ENCODE measurements around the gene OSBPL10. TPM values are rescaled to one million over a fixed set of nuclear protein-coding genes. Genes with fewer than 3 reads are reported as not detected.

Gene OSBPL10
- total and polyA plus RNA-seq, 2 of the 8 experiments (the other 6 are each of a cell fraction or from before 2014, with no cell fraction given) = 26.2 to 86.7 TPM

DNA sequence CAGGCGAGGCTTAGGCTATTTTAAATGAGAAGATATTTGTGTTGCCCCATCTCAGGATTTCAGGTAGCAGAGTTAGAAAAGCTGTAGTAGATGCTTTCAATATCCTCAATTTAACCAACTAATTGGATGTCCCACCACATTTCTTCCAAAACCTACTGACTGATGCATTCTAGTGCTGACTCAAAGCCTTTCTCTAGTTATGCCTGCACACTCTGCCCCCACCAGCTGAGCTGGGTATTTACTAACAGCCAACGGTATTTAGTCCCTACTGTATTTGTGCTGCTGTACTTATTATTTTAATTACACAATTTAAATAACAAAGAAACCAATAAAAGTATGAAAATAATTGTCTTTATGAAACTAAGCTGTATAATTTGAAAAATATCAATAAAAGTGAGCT lies 139.5 kb downstream of the OSBPL10 start:
- no peak overlapping the region for H2AFZ ChIP-seq (ENCODE audit: low read length)
- TF ChIP-seq HDAC6 (IDR thresholded peaks at IDR 0.05; ENCODE audit: low read depth, low read length) (no peak), TBP (IDR thresholded peaks at IDR 0.05; ENCODE audit: low read depth, low read length) (no peak), KDM5A (IDR thresholded peaks at IDR 0.05; ENCODE audit: low read length) (no peak), SP2 (IDR thresholded peaks at IDR 0.05; ENCODE audit: low read length) (no peak), RNF2 (IDR thresholded peaks at IDR 0.05; ENCODE audit: borderline replicate concordance, low read depth, low read length, missing control alignments, poor library complexity, severe bottlenecking) (no peak), EP300 (IDR thresholded peaks at IDR 0.05; ENCODE audit: borderline replicate concordance in 1 of 2, low read depth in 2 of 2, low read length in 2 of 2) (no peak), NANOG (IDR thresholded peaks at IDR 0.05; ENCODE audit: insufficient read depth, low read depth, low read length, poor library complexity, severe bottlenecking) (no peak), YY1 (IDR thresholded peaks at IDR 0.05; ENCODE audit: low read depth, low read length) (no peak), TCF12 (IDR thresholded peaks at IDR 0.05; ENCODE audit: low read depth, low read length) (no peak), EZH2 (IDR thresholded peaks at IDR 0.05; ENCODE audit: low read depth, low read length, severe bottlenecking) (no peak), SIX5 (IDR thresholded peaks at IDR 0.05; ENCODE audit: low read depth, low read length) (no peak), HDAC2 (IDR thresholded peaks at IDR 0.05; ENCODE audit: borderline replicate concordance in 1 of 2, low read depth in 2 of 2, low read length in 2 of 2) (no peak), SP1 (IDR thresholded peaks at IDR 0.05; ENCODE audit: low read depth, low read length) (no peak), POLR2A (IDR thresholded peaks at IDR 0.05; ENCODE audit: control extremely low read depth in 1 of 2, low read depth in 2 of 2, low read length in 2 of 2) (no peak)

More for the DNA sequence above, 139.5 kb downstream of the OSBPL10 start:
- WGBS, 2 experiments (ENCODE audit: extremely low coverage in 1 of 2, insufficient coverage in 1 of 2, insufficient read length in 1 of 2, insufficient replicate concordance in 2 of 2, low coverage in 1 of 2, low lambda C conversion rate in 2 of 2, missing lambda C conversion rate in 1 of 2) = 67% methylated on average over 2 of the region's 2 CpGs; no CpG with 5 or more reads in 1 of the 2 experiments
- no peaks in the 10 kb centered on the region for H3K9me3 ChIP-seq (ENCODE audit: insufficient read depth in 2 of 2, low read depth in 1 of 2, low read length in 1 of 2)
- peaks cover 6 to 19% (median 14%) of the 10 kb centered on the region in 4 experiments for H3K4me1 ChIP-seq (replicated peaks in 1 of 4; ENCODE audit: control insufficient read depth in 3 of 4, insufficient read depth in 4 of 4, low read length in 3 of 4)
- H3K79me2 ChIP-seq (ENCODE audit: control insufficient read depth in 1 of 2, insufficient read depth in 2 of 2, low read length in 2 of 2) = peaks cover 4 to 80% of the 10 kb centered on the region in 2 experiments; a peak in 3 of 4 replicates
- no peak overlapping the region for H3K23ac ChIP-seq (ENCODE audit: insufficient read length)
- no peak overlapping the region for H2BK12ac ChIP-seq (ENCODE audit: low read depth, low read length)
- H2BK20ac ChIP-seq (ENCODE audit: low read length) = no peak overlapping the region
- peaks cover 5% of the 10 kb centered on the region; the same call in 1 of the 2 replicates for H3K79me1 ChIP-seq (ENCODE audit: low read depth, low read length)
- no peak overlapping the region for H3K14ac ChIP-seq (ENCODE audit: insufficient read length)
- H3K27ac ChIP-seq (ENCODE audit: low read depth, low read length) = no peak overlapping the region
- no peak overlapping the region for H3K4ac ChIP-seq (replicated peaks; ENCODE audit: insufficient read length, low read depth, low read length)
- H3K18ac ChIP-seq (ENCODE audit: extremely low read depth, low read length) = no peak overlapping the region
- H3K4me3 ChIP-seq (ENCODE audit: extremely low read depth in 1 of 4, insufficient read depth in 2 of 4, low read depth in 3 of 4, low read length in 4 of 4) = no peak overlapping the region
- CTCF ChIA-PET (ENCODE audit: partially characterized antibody) = interaction anchor here (0.7 to 1.3 kb wide), 2 partner anchors 8 to 303 kb away, joined by 3 read pairs; no protein-coding TSS in a partner anchor
- H2AK5ac ChIP-seq (ENCODE audit: low read depth, low read length) = no peak overlapping the region
- no peak overlapping the region for H4K91ac ChIP-seq (replicated peaks; ENCODE audit: insufficient read length, low read length)
- DNase-seq (ENCODE audit: low read depth in 1 of 2, low spot score in 2 of 2) = no peak
- H3K9ac ChIP-seq (replicated peaks in 1 of 4; ENCODE audit: extremely low read depth in 1 of 4, low read depth in 3 of 4, low read length in 3 of 4) = no peak overlapping the region
- H4K20me1 ChIP-seq (replicated peaks in 1 of 2; ENCODE audit: control insufficient read depth in 1 of 2, insufficient read depth in 2 of 2, low read length in 2 of 2) = no peaks in the 10 kb centered on the region
- no peaks in the 10 kb centered on the region for H3K27me3 ChIP-seq (replicated peaks in 1 of 4; ENCODE audit: control insufficient read depth in 3 of 4, extremely low read depth in 1 of 4, insufficient read depth in 3 of 4, low read length in 3 of 4)
- no peak overlapping the region for H4K8ac ChIP-seq (ENCODE audit: extremely low read depth, insufficient read depth, low read length)
- no peak overlapping the region for H3K4me2 ChIP-seq (ENCODE audit: insufficient read depth in 1 of 2, low read depth in 2 of 2, low read length in 2 of 2)
- H3K56ac ChIP-seq (replicated peaks; ENCODE audit: insufficient read length, low read depth, low read length) = no peak overlapping the region
- no peak overlapping the region for H2BK120ac ChIP-seq (replicated peaks; ENCODE audit: low read depth, low read length)
- no peak overlapping the region for H2BK15ac ChIP-seq (ENCODE audit: low read length)
- H4K5ac ChIP-seq (ENCODE audit: insufficient read length, low read depth, low read length) = no peak overlapping the region
- no peak for FAIRE-seq
- H2BK5ac ChIP-seq (ENCODE audit: low read depth, low read length) = no peak overlapping the region
- H3K23me2 ChIP-seq (ENCODE audit: low read depth, low read length) = no peaks in the 10 kb centered on the region
- POLR2A ChIA-PET (ENCODE audit: partially characterized antibody) = interaction anchor here (1.2 kb wide), 1 partner anchor 15 kb away, joined by 3 read pairs; no protein-coding TSS in a partner anchor
- H3K36me3 ChIP-seq (ENCODE audit: control insufficient read depth in 2 of 4, insufficient read depth in 4 of 4, low read length in 3 of 4) = no peaks in the 10 kb centered on the region
